ENCODE results near the gene EZH2. TPM values are rescaled to one million over a fixed set of nuclear protein-coding genes. Genes with fewer than 3 reads are reported as not detected.

The EZH2 gene
- total RNA-seq, 2 donors from 2014 or later: 2.3 to 8.6 TPM

GRCh38 chr7:148761499-148762278 is 122.4 kb downstream of the EZH2 start:
- Histone ChIP-seq H3K27ac (no peak overlapping the region), H3K27me3 (replicated peaks; ENCODE audit: insufficient read depth) (no peaks in the 10 kb centered on the region), H3K36me3 (no peaks in the 10 kb centered on the region), H3K4me1 (replicated peaks) (no peaks in the 10 kb centered on the region), H3K4me3 (no peak overlapping the region), H3K9me3 (no peaks in the 10 kb centered on the region)
- no peak for DNase-seq (ENCODE audit: low spot score)
- TF ChIP-seq CTCF (IDR thresholded peaks at IDR 0.05): no peak
- no peak for TF ChIP-seq POLR2AphosphoS5 (IDR thresholded peaks at IDR 0.05)
- intact Hi-C loops (cut with DNase I): no loop called here
- 95% methylated on average over 12 of the region's 12 CpGs for WGBS

Small RNA genes lying within 50 kb of the gene (small RNA-seq; reads per million reads assigned to genes)
- gene RF00017: 0 reads per million in 2 donors
- gene RN7SL569P: 0 reads per million in 2 donors
- gene RNU7-20P: 0 reads per million in 2 donors

Other genes with a start within 250 kb of the EZH2 start
- gene CUL1, start 185.4 kb downstream of the EZH2 start, total RNA-seq: 100 to 1,000 TPM in 1 of 2 donors, 10 to 100 TPM in 1; 39.0 to 105 TPM
- gene PDIA4, start 144.2 kb upstream of the EZH2 start, total RNA-seq: 100 to 1,000 TPM; 125 to 262 TPM
- 10 to 100 TPM in 1 of 2 donors, 1 to 10 TPM in 1; 9.3 to 12.8 TPM for gene ZNF786, start 206.4 kb upstream of the EZH2 start, total RNA-seq
- 1 to 10 TPM; 2.8 to 4.0 TPM for gene ZNF425, start 242.0 kb upstream of the EZH2 start, total RNA-seq

All from prostate gland (tissue), 2 donors.